Measurements from ENCODE around the gene SAP130. TPM values are rescaled to one million over a fixed set of nuclear protein-coding genes. Genes with fewer than 3 reads are reported as not detected.

SAP130 gene
- total RNA-seq, 1 donor from 2014 or later, result 3.1 TPM

DNA sequence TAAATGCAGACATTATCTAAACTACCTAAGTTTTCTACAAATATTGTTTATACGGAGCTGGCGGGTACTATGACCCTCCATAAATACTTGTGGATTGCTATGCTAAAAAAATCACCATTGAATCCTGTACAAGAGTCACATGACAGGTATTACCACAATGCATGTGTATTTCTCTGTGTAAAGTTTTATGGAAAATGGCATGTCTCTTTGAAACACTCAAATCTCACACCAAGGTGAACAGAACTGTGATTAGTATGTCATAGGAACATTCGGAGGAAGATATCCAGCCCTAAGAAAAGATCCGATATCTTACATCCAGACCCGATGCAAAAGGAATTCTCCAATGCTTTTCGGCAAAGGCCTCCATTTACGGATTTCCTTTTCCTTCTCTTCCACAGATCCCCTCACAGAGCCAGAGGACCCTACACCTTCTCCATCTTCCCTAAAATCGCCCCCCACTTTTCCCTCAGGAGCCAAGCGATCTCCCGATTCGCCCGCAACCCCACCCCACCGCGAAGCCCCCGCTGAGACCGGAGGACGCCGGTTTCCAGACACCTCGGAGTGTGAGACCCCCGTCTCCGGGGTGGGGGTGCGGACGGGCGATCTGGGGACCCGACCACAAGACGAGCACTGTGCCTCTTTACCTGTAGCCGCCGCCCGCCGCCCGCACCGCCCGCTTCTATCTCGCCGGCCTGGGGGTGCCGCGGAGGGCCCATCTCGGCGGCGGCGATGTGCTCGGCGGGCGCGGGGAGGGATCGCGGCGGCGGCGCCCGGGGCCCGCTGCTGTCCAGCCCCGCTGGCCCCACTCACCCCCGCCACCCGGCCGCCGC, 1.2 kb downstream of the SAP130 start:
- no peak for DNase-seq (ENCODE audit: low read depth, low spot score)

DNA sequence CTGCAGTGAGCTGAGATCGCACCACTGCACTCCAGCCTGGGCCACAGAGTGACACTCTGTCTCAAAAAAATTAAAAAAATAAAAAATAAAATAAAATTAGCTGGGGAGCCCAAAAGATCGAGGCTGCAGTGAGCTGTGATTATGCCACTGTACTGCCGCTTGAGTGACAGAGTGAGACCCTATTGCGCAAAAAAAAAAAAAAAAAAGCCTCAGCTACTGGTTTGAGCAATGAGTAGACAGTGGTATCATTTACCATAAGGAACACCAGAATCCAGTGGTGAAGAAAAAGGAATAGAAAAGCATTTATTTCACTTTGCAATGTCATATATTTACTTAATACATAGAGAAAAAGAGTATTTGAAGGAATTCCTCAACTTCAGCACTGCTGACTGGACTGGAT, 3.0 kb downstream of the SAP130 start:
- no peak for DNase-seq (ENCODE audit: low read depth, low spot score)

DNA sequence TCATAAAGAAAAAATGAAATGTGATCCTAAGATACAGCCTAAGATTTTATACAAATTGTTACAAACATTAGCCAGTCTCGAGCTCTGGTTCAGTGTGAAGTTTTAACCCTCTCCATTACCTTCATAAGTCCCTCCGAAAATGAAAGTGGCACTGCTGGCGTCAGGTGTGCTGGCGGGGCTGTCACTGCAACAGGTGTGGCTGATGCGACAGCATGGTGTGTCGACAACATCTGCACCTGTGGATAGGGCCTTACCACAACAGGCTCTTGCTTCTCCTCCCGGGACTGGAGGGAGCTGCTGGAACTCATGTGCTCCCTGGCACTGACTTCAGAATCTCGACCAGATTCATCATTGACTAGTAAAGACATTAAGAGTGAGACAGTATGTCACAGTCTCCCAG, 10.3 kb downstream of the SAP130 start:
- DNase-seq (ENCODE audit: low read depth, low spot score), result no peak

DNA sequence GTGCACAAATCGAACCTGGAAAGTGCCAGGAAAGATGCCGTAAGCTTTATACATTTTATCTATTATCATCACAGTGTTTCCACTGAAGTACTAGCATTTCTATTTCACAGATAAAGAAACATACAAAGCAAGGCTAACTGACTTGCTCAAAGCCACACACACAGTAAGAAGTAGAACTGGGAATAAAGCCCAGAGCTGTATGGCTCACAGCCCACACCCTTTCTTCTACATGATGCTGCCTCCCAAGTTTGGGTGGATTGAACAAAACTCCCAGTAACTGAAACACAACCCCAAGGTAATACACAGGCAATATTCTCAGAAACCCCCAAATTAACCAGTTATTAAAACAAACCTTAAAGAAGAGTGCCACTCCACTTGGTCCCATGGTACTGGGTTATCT, 11.2 kb downstream of the SAP130 start:
- DNase-seq (ENCODE audit: low read depth, low spot score), result no peak

DNA sequence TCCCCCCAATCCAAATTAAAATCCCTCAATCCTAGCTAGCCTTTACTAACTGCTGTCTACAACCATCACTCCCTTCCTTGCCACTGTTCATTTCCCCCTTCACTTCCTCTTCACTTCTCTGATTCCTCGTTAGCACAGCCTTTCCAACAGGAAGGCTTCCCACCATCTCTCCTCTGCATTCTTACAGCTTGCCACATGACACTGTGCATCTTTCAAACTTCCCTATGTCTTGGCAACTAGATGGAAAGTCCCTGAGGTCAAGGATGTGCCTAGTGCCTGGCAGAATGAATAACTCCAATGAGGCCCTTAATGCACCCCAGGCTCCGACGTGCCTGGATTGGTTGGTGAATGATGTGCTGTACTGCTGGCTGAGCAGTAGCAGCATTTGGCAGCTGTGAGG, 15.2 kb downstream of the SAP130 start:
- DNase-seq (ENCODE audit: low read depth, low spot score), result no peak

DNA sequence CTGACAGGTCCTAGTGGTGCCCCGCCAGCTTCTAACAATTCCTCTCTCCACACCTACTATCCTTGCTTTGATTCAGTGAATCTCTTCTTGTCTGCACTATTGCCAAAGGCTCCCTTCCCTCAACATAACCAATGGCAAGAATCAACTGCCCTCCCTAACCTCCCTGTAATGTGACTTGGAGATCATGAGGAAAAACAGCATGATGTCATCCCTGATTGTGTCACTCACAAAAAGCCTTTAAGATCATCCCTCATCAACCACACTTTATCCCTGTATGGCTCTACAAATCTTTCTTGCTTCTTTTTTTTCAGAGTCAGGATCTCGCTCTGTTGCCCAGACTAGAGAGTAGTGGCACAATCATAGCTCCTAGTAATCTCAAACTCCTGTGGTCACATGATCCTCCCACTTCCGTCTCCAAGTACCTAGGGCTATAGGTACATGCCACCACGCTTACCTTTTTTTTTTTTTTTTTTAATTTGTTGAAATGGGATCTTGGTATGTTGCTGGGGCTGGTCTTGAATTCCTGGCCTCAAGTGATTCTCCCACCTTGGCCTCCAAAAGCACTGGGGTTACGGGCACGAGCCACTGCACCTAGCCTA, 19.7 kb downstream of the SAP130 start:
- no peak for DNase-seq (ENCODE audit: low read depth, low spot score)

DNA sequence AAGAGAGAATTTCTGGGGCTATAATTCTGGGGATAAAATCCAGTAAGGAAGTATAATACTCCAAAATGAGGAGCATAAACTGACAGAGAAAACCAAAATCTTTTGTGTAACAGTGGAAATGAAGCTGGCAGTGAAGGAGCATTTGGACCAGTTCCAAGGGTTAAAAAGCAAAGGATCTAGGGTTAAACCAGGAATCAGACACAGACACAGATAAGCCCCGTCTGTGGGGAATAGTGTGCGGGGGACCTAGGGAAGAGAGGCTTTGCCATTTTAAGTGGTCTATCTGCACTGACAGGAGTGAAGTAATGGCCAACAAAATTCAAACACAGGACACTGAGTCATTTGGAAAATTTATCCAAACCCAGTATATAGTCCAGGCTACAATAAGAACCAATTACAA, 23.4 kb downstream of the SAP130 start:
- no peak for DNase-seq (ENCODE audit: low read depth, low spot score)

DNA sequence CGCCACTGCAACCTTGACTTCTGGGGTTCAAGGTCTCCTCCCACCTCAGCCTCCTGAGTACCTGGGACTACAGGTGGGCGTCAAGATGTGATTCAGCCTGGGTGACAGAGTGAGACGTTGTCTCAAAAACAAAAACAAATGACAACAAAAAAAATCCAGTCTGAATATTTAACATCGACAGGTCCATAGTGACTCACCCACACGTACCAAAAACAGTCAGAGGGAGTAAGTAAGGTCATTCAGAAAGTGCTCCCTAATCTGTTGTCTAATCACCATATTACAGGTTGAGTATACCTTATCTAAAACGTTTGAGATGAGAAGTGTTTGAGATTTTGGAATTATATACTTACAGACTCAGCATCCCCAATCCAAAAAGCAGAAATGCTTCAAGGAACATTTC, 24.4 kb downstream of the SAP130 start:
- DNase-seq (ENCODE audit: low read depth, low spot score), result no peak

DNA sequence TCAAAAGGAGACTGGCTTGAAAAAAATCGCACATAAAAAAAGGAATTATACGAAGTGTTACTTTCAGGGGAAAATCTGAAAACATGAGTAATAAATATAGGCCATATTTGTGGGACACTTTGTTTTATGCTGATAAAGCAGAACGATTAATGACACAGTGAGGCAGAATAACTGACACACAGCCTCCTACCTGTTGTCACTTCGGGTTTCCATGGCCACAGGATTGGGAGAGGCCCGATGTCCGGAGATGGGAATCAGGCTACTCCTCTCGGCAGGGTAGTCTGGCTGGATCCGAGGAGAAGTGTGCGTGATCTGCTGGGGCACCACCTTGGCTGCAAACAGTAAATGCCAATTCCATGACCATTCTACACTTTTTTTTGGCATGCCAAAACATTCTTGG, 31.7 kb downstream of the SAP130 start:
- no peak for DNase-seq (ENCODE audit: low read depth, low spot score)

DNA sequence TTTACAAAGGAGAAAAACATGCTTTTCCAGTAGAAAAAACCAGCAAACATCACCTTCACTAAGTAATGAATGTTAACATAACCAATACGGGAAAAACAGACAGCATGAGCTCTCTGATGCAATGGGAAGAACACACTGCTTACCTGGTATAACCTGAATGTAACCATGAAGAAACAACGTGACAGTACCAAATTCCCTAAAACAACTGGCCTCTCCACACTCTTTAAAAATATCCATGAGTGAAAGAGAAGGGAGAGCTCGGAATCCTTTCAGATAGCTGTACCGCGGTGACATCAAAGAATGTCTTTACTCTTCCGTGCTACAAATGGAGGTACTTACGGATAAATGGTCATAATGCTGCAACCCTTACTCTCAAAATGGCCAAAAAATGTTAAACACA, 32.1 kb downstream of the SAP130 start:
- DNase-seq (ENCODE audit: low read depth, low spot score), result no peak

DNA sequence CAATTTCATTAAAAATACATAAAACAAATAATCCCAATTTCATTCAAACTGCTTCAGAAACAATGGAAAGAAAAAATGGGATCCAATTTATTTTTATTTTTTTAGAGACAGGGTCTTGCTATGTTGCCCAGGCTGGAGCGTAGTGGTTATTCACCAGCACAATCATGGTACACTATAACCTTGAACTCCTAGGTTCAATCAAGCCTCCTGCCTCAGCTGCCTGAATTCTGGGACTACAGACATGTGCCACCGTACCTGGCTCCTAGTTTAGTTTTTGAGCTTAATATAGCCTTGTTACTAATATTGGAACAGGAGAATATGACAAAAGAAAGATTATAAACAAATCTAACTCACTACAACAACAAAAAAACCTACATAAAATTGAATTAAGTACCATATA, 34.2 kb downstream of the SAP130 start:
- DNase-seq (ENCODE audit: low read depth, low spot score), result no peak

DNA sequence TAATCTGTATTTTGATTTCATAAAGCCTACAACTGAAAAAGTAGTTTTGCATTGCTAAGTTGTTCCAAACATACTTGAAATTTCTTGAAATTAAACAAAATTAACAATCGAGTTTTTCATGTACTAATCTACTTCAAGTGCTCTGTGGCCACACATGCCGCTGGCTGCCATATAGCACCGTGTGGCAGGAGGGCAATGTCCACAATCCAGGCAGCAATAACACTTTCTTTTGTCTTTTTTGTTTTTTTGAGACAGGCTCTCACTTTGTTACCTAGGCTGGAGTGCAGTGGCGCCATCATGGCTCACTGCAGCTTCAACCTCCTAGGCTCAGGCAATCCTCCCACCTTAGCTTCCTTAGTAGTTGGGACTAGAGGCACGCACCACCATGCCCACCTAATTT, 36.1 kb downstream of the SAP130 start:
- DNase-seq (ENCODE audit: low read depth, low spot score), result no peak

DNA sequence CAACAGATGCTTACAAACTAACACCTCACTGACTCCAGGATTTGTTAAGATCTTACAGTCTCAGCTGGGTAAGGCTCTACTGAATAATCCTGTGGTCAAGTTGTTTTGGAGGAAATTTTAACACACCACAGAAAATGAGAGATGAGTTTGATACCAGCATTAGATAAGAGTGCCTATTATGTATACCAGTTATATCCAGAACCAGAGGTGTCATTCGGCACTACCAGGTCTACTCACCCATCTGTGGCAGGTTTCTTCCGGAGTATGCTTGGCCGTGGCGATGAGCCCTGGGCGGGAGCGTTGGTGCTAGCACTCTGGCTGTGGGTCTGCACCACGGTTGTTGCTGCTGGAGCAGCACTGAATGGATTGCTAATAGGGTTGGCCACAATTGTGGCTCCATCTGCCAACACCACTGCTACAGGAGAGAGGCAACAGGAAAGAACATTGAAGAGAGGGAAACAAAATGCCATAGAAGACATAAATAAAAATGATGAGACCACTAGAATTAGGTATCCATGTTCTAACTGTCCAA, 41.2 kb downstream of the SAP130 start:
- DNase-seq (ENCODE audit: low read depth, low spot score), result no peak

DNA sequence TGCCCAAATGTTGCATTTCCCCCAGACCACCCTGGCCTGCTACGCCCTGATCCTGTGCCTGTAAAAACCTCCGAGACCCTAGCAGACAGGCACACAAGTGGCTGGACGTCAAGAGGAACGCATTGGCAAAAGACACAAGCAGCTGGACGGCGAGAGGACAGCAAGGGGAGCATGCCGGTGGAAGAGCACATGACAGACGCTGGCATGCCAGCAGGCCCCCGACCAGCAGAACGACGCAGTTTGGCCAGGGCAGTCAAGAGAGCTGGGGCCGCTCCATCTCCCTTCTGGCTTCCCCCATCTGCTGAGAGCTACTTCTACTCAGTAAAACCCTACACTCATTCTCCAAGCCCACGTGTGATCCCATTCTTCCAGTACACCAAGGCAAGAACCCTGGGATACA, 42.1 kb downstream of the SAP130 start:
- DNase-seq (ENCODE audit: low read depth, low spot score), result no peak

DNA sequence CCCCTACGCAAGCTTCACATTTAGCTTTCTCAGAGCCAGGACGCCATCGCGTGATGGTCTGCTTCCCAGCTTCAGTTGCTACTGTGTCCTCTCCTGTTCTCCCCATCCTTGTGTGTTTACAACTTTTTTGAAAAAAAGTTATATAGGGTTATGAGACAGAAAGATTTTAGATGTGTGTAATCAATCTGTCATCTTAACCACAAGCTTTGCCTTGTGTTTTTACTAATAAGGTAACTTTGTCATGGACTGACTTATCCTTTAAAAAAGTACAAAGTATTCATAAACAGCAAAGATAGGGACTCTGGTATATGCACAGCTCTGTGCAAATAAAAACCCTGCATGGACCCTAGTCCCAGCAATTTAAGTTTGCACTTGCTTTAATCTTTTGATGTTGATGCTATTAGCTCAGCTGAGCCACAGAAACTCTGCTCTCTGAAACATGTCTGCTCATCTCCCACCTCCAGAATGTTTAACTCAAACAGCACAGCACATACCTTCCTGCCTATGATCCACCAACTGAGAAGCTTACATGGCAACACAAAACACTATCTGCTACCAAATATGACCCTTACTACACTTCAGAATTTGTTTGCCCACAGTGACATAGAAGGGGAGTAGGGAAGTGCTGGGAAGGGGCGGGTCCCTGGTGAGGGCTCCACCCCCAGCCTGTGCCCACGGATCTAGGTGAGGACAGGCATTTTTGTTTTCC, 42.7 kb downstream of the SAP130 start:
- no peak for DNase-seq (ENCODE audit: low read depth, low spot score)

DNA sequence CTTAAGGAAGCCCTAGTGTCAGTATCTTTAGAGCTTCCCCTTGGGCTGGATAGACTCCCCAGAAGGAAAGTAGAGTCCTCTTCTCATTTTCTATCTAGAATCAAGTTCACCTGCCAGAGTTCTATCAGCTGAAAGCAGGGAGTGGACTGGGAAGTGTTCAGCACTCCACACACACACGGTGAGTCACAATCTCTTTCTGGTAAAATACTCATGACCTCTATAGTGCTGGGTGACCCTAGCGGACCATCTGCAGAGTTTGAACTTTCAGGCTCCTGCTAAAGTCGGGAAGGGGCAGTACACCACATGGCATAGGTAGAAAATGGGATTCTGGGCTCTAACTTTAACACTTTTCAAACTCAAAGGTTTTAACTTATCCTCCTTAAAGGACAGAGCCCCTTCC, 43.3 kb downstream of the SAP130 start:
- no peak for DNase-seq (ENCODE audit: low read depth, low spot score)

DNA sequence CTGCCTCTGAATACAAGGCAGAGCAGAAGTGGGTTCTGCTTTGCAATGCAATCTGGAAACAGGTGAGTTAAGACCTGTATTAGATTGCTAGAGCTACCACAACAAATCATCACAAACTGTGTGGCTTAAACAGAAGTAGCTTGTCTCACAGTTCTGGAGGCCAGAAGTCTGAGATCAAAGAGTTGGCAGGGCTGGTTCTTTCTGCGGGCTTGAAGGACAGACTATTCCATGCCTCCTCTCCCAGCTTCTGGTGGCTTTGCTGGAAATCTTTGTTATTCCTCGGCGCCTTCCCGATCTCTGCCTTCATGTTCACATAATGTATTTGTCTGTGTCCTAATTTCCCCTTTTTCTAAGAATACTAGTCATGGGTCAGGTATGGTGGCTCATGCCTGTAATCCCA, 58.4 kb downstream of the SAP130 start:
- DNase-seq (ENCODE audit: low read depth, low spot score), result no peak

DNA sequence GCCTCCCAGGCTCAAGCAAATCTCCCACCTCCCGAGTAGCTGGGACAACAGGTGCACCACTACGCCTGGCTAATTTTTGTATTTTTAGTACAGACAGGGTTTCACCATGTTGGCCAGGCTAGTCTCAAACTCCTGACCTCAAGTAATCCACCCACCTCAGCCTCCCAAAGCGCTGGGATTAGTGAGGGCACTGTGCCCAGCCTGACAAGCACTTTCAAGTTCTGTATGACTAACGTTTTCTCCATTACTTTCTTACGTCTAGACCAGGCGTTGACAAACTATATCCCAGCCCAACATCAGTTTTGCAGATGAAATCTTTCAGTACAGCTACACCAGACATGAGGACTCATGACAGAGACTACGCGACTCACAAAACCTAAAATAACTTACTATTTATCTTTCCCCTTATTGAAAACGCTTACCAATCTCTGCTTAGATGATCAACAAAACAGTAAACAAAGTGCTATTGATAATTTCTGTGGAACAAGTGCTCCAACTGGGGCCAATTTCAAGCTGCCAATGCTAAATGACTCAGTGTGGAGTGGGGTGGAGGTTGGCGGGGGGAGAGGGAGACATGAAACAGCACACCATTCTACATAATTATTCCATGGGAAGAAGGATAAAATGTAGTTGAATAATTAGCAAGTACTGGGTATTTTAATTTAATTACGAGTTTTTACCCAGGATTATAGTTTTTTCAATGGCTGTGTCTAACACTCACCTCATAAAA, 59.1 kb downstream of the SAP130 start:
- no peak for DNase-seq (ENCODE audit: low read depth, low spot score)

DNA sequence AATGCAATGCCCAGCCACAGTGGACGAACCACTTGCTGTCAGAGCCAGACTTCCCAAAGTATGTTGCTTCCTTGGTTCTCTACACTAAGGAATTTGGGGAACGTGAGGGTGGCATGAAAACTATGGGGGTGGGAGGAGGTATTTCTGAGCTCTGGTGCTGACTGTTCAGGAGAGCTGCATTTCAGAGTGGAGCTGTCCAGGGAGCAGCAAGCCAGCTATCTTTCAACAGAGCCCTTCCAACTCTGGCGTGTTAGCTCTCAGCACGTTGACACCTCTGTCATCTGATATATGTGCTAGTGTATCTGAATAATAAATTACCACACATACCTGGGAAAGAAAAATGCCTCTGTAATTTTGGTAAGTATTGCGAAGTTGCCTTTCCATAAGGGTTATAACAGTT, 66.1 kb downstream of the SAP130 start:
- DNase-seq (ENCODE audit: low read depth, low spot score), result no peak

DNA sequence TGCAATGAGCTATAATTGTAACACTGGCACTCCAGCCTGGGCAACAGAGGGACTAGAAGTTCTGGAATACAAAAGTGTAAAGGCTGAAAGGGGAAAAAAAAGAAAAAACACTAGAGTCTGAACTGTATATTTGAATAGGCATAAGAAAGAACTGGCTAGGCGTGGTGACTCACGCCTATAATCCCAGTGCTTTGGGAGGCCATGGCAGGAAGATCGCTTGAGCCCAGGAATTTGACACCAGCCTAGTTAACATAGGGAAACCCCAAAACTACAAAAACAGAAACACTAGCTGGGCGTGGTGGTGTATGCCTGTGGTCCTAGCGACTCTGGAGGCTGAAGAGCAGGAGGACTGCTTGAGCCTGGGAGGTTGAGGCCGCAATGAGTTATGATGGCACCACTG, 70.6 kb downstream of the SAP130 start:
- no peak for DNase-seq (ENCODE audit: low read depth, low spot score)

DNA sequence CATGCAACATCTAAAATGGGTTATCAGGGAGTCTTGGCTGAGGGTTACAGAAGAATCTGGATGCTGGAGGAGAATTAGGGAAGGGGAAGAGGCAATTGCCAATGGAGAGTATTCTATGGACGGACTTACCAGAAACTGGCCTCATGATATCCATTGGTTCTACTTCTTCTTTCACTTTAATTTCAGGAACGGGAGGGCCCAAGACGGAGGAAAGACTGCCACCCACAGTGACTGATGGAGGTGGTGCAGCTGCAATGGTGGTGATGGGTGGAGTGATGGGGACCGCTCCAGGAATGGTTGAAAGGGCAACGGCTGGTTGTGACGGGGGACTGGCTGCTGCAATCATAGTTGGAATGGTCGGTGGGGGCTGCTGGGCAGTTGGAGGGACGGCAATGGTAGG, 73.0 kb downstream of the SAP130 start:
- no peak for DNase-seq (ENCODE audit: low read depth, low spot score)

DNA sequence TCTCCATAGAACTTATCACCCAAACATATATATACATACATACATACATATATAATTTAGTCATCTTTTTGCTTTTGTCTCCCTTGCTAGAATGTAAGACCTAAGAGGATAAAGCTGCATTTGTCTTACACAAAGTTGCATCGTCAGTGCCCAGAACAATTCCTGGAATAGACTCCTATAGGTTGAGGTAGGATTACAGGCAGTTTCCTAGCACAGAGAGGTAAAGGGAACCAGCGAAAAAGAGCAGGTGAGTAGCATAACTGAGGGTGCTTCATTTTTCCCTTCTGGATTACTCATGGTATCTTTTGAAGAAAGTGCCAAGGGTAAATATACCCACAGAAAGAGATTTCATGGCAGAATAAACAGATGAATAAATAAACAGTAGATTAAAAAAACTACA, 74.0 kb downstream of the SAP130 start:
- DNase-seq (ENCODE audit: low read depth, low spot score), result no peak

Data from pulmonary artery endothelial cell (primary cell).